GM12878 (cell line): ENCODE data around the gene SLC5A1. TPM values are rescaled to one million over a fixed set of nuclear protein-coding genes. Genes with fewer than 3 reads are reported as not detected.

Experiments used
- ATAC-seq: fragments of 200-7000 bp; cut with Tn5 transposase; 3 replicates; pipeline ENCODE4 v1.9.1; 2020; ENCODE audit warnings: mild to moderate bottlenecking, moderate library complexity
- BruUV-seq: library from RNA; stranded (reverse); fragments of 400-500 nt; replicated peaks from 2 replicates; lab custom pipeline; 2021; lab: Mats Ljungman, UMichigan
- CTCF ChIA-PET: fragments of 300-600 bp; sonication (Branson Sonifier 250); formaldehyde crosslinking; extraction: SDS; loops from one replicate; lab custom pipeline; 2021; ENCODE audit warnings: inconsistent platforms; lab: Yijun Ruan, JAX
- POLR2A ChIA-PET: fragments of 350-600 bp; formaldehyde crosslinking; extraction: SDS; loops from one replicate; lab custom pipeline; 2021; ENCODE audit warnings: inconsistent platforms; lab: Charles Lee
- RAD21 ChIA-PET: fragments of 300-600 bp; sonication (Branson Sonifier 250); formaldehyde crosslinking; loops from one replicate; lab custom pipeline; 2023; ENCODE audit warnings: antibody characterized with exemption; ENCODE audit not compliant: unreplicated experiment; lab: Charles Lee
- SMC1A ChIA-PET: fragments of 300-600 bp; sonication (Branson Sonifier 250); formaldehyde crosslinking; loops from one replicate; lab custom pipeline; 2023; ENCODE audit not compliant: unreplicated experiment, uncharacterized antibody; lab: Charles Lee
- DNase-seq: peaks from one replicate; pipeline ENCODE4 v3.0.0-alpha.2; 2011; ENCODE audit warnings: low read depth, low spot score
- FAIRE-seq: peaks from 3 replicates; lab custom pipeline; 2011; peaks lifted over from hg19 to GRCh38; lab: Jason Lieb, UNC
- H2AFZ ChIP-seq: 2 replicates; pipeline ENCODE4 v1.6.0; 2011; ENCODE audit warnings: low read depth, low read length, control low read depth; ENCODE audit not compliant: control insufficient read depth
- H3K27ac ChIP-seq: 2 replicates; pipeline ENCODE4 v1.5.1; 2011; ENCODE audit warnings: control low read depth; ENCODE audit not compliant: control insufficient read depth, insufficient read depth
- H3K27me3 ChIP-seq, 2 experiments: replicated peaks in 1 of 2; 2 replicates each; pipeline versions ENCODE4 v1.6.0 to v1.6.1; 2011; ENCODE audit warnings: low read length in 1 of 2; ENCODE audit not compliant: control insufficient read depth in 2 of 2, insufficient read depth in 2 of 2
- H3K36me3 ChIP-seq, 2 experiments: 2 replicates each; pipeline ENCODE4 v1.5.1; 2011; ENCODE audit warnings: low read length in 1 of 2; ENCODE audit not compliant: control insufficient read depth in 2 of 2, insufficient read depth in 2 of 2
- H3K4me1 ChIP-seq: 2 replicates; pipeline ENCODE4 v1.6.1; 2011; ENCODE audit warnings: mild to moderate bottlenecking, low read length, moderate library complexity, mixed read lengths; ENCODE audit not compliant: control insufficient read depth, insufficient read depth
- H3K4me2 ChIP-seq: 2 replicates; pipeline ENCODE4 v1.6.0; 2011; ENCODE audit warnings: control low read depth; ENCODE audit not compliant: control insufficient read depth, insufficient read depth
- H3K4me3 ChIP-seq: fragments of 200-600 bp; sonication (generic); 2 replicates; pipeline ENCODE4 v1.5.1; 2016
- H3K79me2 ChIP-seq: 2 replicates; pipeline ENCODE4 v1.6.0; 2011; ENCODE audit warnings: low read length; ENCODE audit not compliant: control insufficient read depth, insufficient read depth
- H3K9ac ChIP-seq: 2 replicates; pipeline ENCODE4 v1.8.0; 2011; ENCODE audit warnings: low read length, control low read depth, mixed read lengths; ENCODE audit not compliant: control insufficient read depth, insufficient read depth
- H3K9me3 ChIP-seq: replicated peaks from 3 replicates; pipeline ENCODE4 v1.5.1; 2011; ENCODE audit warnings: mild to moderate bottlenecking, low read length; ENCODE audit not compliant: control insufficient read depth, insufficient read depth
- H4K20me1 ChIP-seq: 2 replicates; pipeline ENCODE4 v1.6.0; 2011; ENCODE audit not compliant: control insufficient read depth, insufficient read depth
- BCL3 ChIP-seq: IDR thresholded peaks from 2 replicates; pipeline ENCODE4 v1.6.1; 2011; ENCODE audit warnings: borderline replicate concordance, low read depth, mild to moderate bottlenecking, moderate library complexity, low read length; ENCODE audit not compliant: insufficient read depth, poor library complexity, severe bottlenecking
- CBX5 ChIP-seq: sonication (generic); IDR thresholded peaks from 2 replicates; pipeline ENCODE4 v1.6.1; 2016; ENCODE audit warnings: low read depth, moderate library complexity, mild to moderate bottlenecking, inconsistent platforms
- GABPA ChIP-seq: IDR thresholded peaks from 2 replicates; pipeline ENCODE4 v1.6.1; 2014; ENCODE audit warnings: antibody characterized with exemption, low read depth, mild to moderate bottlenecking, inconsistent platforms
- HSF1 ChIP-seq: fragments of 150-350 bp; IDR thresholded peaks from 2 replicates; pipeline ENCODE4 v1.6.1; 2014; ENCODE audit warnings: mild to moderate bottlenecking, low read depth, low read length
- IKZF2 ChIP-seq, 2 experiments: fragments of 450-650 bp; IDR thresholded peaks; 2 replicates each; pipeline ENCODE4 v1.6.1; 2017; ENCODE audit warnings: mild to moderate bottlenecking in 2 of 2, moderate library complexity in 2 of 2
- KAT2A ChIP-seq: conservative IDR thresholded peaks from 2 replicates; pipeline ENCODE4 v1.6.1; 2011; ENCODE audit warnings: low read depth, low read length; ENCODE audit not compliant: control insufficient read depth
- MTA3 ChIP-seq: IDR thresholded peaks from 2 replicates; pipeline ENCODE4 v1.6.1; 2012; ENCODE audit warnings: low read length, inconsistent platforms, borderline replicate concordance
- MXI1 ChIP-seq: fragments of 150-350 bp; IDR thresholded peaks from 2 replicates; pipeline ENCODE4 v1.6.1; 2011; ENCODE audit warnings: low read depth, mild to moderate bottlenecking, inconsistent platforms, low read length, improper control_type of control experiment
- RBBP5 ChIP-seq: fragments of 200-600 bp; sonication (generic); conservative IDR thresholded peaks from 2 replicates; pipeline ENCODE4 v1.6.1; 2016
- RFX5 ChIP-seq: IDR thresholded peaks from 2 replicates; pipeline ENCODE4 v1.6.1; 2011; ENCODE audit warnings: low read depth, low read length, improper control_type of control experiment
- STAT1 ChIP-seq: fragments of 450-650 bp; conservative IDR thresholded peaks from 2 replicates; pipeline ENCODE4 v1.6.1; 2014; ENCODE audit warnings: antibody characterized with exemption, mild to moderate bottlenecking
- SUPT20H ChIP-seq: IDR thresholded peaks from 2 replicates; pipeline ENCODE4 v1.6.1; 2011; ENCODE audit warnings: low read depth, mild to moderate bottlenecking, low read length, moderate library complexity, borderline replicate concordance; ENCODE audit not compliant: control insufficient read depth
- ZBED1 ChIP-seq: IDR thresholded peaks from 2 replicates; pipeline ENCODE4 v1.6.1; 2016; ENCODE audit warnings: borderline replicate concordance
- WGBS: methylation state at CpG from one replicate; pipeline ENCODE4 v1.1.6; 2016; ENCODE audit warnings: low lambda C conversion rate; ENCODE audit not compliant: insufficient replicate concordance, insufficient coverage; ENCODE audit errors: missing lambda C conversion rate; 5-methylcytosine and 5-hydroxymethylcytosine counted together
- in situ Hi-C: fragments of 300-500 bp; cut with MboI; formaldehyde crosslinking; loops from 9 replicates; pipeline ENCODE4 v1.14.3; 2018; ENCODE audit warnings: mixed read lengths
- intact Hi-C: fragments of 100-400 bp; cut with micrococcal nuclease; formaldehyde crosslinking; loops from one replicate; pipeline ENCODE4 v1.14.2; 2022; ENCODE audit not compliant: unreplicated experiment
- polyA plus RNA-seq, 11 experiments: library from polyadenylated mRNA; depleted of rRNA in 4 of 11; unstranded in 6 of 11; stranded (reverse) in 5 of 11; fragments of >200 nt; fragmentation: Nextera tagmentation in 4 of 11; fragmentation: Illumina TruSeq in 1 of 11; extraction: Ambion mirVana in 4 of 11; extraction: Trizol in 1 of 11; gene quantifications; 1 replicate in 1 of 11; 2 replicates in 10 of 11; pipeline versions ENCODE4 v1.2.1 to v1.2.3, GENCODE V29; 2011 to 2016; ENCODE audit warnings: inconsistent platforms in 2 of 11, missing spikeins in 2 of 11, low read depth in 1 of 11
- total RNA-seq, 4 experiments: library from RNA; depleted of rRNA in 3 of 4; stranded (reverse); fragments of >200 nt in 3 of 4; fragmentation: Illumina TruSeq in 1 of 4; extraction: Trizol in 1 of 4; gene quantifications; 2 replicates each; pipeline versions ENCODE4 v1.2.1 to v1.2.3, GENCODE V29; 2013 to 2021

The SLC5A1 gene
- total and polyA plus RNA-seq, 10 of the 15 experiments (the other 5 are each of a cell fraction or from before 2014, with no cell fraction given), result 0.01 TPM; not detected in 9

GRCh38 chr22:32024796-32025195, 18.3 kb upstream of the SLC5A1 start (continued):
- TF ChIP-seq RFX5 (no peak), MTA3 (no peak), IKZF2 (IDR thresholded peaks at IDR 0.05) (no peak), MXI1 (no peak), RBBP5 (no peak), STAT1 (no peak), SUPT20H (no peak), CBX5 (no peak), KAT2A (no peak), ZBED1 (no peak), HSF1 (no peak)

- H3K4me3 ChIP-seq, result no peak overlapping the region
- H3K4me1 ChIP-seq, result no peaks in the 10 kb centered on the region
- no peaks in the 10 kb centered on the region for H3K9me3 ChIP-seq
- SMC1A ChIA-PET, result no interaction called here
- WGBS, result 49% methylated on average over 4 of the region's 4 CpGs
- FAIRE-seq, result no peak
- TF ChIP-seq GABPA (no peak), BCL3 (peak; percentile 65)
- no peak overlapping the region for H2AFZ ChIP-seq
- DNase-seq, result no peak
- ATAC-seq, result no peak
- BruUV-seq, result no TSS peak
- POLR2A ChIA-PET, result no interaction called here
- in situ Hi-C loops (no loop called here), intact Hi-C loops (no loop called here)
- H3K79me2 ChIP-seq, result no peaks in the 10 kb centered on the region
- no peak overlapping the region for H3K9ac ChIP-seq
- CTCF ChIA-PET, result interaction anchor here (0.6 kb wide), 1 partner anchor 363 kb away, joined by 3 read pairs; no protein-coding TSS in a partner anchor
- no peak overlapping the region for H3K27ac ChIP-seq
- RAD21 ChIA-PET, result no interaction called here
- H3K36me3 ChIP-seq, result no peaks in the 10 kb centered on the region
- H3K4me2 ChIP-seq, result no peak overlapping the region
- no peaks in the 10 kb centered on the region for H3K27me3 ChIP-seq
- H4K20me1 ChIP-seq, result no peaks in the 10 kb centered on the region
Measured at GRCh38 chr22:32030518-32031247, 12.4 kb upstream of the SLC5A1 start.
